Measurements from ENCODE around the gene GSDME.

DNA sequence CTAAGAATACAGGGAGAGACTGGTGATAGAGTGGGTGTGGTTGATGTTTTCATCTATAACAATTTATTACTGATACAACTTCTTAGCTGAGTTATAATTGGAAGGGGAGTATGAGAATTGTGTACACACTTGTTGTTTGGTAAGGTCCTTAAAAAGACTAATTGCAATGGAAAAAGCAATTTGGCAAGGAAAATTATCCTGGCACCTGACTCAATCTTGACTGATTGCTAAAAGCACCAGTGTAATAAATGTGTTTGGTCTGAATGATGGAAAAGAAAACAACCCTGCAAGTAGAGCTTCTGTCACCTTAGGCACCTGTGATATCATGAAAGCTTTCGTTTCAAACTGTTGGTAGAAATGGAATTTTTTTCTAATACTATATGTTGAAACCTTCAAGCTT, 6.7 kb upstream of the GSDME start:
- TF ChIP-seq, protein P1, sequence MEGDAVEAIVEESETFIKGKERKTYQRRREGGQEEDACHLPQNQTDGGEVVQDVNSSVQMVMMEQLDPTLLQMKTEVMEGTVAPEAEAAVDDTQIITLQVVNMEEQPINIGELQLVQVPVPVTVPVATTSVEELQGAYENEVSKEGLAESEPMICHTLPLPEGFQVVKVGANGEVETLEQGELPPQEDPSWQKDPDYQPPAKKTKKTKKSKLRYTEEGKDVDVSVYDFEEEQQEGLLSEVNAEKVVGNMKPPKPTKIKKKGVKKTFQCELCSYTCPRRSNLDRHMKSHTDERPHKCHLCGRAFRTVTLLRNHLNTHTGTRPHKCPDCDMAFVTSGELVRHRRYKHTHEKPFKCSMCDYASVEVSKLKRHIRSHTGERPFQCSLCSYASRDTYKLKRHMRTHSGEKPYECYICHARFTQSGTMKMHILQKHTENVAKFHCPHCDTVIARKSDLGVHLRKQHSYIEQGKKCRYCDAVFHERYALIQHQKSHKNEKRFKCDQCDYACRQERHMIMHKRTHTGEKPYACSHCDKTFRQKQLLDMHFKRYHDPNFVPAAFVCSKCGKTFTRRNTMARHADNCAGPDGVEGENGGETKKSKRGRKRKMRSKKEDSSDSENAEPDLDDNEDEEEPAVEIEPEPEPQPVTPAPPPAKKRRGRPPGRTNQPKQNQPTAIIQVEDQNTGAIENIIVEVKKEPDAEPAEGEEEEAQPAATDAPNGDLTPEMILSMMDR (IDR thresholded peaks at IDR 0.05 in 4 of 5, conservative IDR thresholded peaks at IDR 0.05 in 1 of 5): no peak
- no peak for TF ChIP-seq POLR2A (IDR thresholded peaks at IDR 0.05)
